ENCODE measurements around the gene BACH1.
"Not testable (repeated sequence)": the region's sequence is repeated elsewhere in the genome, so short reads cannot be mapped to it uniquely, and the experiment has no call there.

Gene BACH1

DNA sequence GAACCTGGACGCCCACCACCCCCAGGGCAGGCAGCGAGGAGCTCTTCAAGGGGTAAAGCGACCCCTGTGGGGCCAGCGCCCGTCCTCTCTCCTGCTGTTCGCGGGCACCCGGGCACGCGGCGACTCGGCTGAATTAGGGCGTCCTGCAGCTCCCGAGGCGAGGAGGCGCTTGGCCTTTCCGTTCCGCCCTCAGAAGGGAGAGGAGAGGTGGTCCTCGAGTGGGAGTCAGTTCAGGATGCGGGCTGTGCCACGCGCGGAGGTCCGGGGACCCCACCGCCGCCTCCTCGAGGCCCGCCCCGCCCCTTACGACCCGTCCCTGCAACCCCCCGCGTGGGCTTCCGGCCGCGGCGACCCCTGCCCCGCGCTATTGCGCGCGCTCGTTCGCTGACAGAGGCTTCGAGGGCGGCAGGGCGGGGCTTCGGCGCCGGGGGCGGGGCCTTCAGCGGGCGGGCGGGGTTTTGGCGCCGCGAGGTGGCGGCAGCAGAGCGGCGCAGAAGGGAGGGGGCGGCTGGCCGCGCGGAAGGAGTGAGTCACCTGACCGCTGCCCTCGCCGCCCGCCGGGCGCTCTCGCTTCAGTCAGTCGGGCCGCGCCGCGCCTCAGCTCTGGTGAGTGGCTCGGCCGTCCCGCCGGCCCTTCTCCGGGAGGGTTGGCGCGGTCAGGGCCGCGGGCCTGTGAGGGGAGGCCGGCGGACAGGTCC lies at the start of gene BACH1:
TSS of gene BACH1 (plus strand) at position 575 of the 698 bp plus-strand sequence. CDS start 22,359 bp downstream, outside the sequence.
- peak; percentile 83 for DNase-seq

DNA sequence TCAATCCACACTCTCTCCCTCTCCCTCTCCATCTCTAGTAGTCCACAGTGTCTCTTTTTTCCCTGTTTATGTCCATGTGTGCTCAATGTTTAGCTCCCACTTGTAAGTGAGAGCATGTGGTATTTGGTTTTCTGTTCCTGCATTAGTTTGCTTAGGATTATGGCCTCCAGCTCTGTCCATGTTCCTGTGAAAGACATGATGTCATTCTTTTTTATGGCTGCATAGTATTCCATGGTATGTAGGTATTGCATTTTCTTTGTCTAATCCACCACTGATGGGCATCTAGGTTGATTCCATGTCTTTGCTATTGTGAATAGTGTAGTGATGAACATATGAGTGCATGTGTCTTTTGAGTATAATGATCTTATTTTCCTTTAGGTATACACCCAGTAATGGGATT lies 49.4 kb upstream of the BACH1 start:
- DNase-seq = not testable (repeated sequence)

DNA sequence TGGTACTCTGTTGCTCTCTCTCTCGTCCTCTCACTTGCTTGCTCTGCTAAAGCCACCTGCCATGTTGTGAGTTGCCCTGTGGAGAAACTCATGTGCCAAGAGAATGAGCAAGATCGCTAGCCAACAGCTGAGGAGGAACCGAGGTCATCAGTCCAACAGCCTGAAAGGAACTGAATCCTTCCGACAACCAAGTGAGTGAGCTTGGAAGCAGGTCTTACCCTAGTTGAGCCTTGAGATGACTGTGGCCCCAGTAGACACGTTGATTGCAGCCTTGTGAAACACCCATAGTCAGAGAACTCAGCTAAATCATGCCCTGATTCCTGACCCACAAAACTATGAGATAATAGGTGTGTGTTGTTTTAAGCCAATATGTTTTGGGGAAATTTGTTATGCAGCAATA lies 48.1 kb upstream of the BACH1 start:
- no peak for DNase-seq

DNA sequence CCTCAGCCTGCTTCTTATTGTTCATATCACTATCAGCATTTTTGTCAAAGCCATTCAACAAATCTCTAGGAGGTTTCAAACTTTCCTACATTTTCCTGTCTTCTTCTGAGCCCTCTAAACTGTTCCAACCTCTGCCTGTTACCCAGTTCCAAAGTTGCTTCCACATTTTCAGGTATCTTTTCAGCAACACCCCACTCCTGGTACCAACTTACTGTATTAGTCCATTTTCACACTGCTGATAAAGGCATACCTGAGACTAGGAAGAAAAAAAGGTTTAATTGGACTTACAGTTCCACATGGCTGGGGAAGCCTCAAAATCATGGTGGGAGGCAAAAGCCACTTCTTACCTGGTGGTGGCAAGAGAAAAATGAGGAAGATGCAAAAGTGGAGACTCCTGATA lies 44.9 kb upstream of the BACH1 start:
- not testable (repeated sequence) for DNase-seq

DNA sequence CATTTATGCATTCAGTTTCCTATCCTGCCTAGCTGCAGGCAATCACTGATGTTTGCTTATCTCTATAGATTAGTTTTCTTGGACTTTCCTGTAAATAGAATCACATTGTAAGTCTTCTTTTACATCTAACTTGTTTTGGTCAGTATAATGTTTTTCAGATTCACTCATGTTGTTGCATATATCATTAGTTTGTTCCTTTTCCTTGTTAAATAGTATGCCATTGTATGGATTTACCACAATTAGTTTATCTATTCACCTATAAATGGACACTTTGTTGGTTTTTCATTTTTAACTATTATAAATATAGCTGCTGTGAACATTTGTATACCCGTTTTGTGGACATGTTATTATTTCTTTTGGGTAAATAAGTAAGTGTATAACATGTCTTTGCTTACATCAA lies 44.2 kb upstream of the BACH1 start:
- no peak for DNase-seq

DNA sequence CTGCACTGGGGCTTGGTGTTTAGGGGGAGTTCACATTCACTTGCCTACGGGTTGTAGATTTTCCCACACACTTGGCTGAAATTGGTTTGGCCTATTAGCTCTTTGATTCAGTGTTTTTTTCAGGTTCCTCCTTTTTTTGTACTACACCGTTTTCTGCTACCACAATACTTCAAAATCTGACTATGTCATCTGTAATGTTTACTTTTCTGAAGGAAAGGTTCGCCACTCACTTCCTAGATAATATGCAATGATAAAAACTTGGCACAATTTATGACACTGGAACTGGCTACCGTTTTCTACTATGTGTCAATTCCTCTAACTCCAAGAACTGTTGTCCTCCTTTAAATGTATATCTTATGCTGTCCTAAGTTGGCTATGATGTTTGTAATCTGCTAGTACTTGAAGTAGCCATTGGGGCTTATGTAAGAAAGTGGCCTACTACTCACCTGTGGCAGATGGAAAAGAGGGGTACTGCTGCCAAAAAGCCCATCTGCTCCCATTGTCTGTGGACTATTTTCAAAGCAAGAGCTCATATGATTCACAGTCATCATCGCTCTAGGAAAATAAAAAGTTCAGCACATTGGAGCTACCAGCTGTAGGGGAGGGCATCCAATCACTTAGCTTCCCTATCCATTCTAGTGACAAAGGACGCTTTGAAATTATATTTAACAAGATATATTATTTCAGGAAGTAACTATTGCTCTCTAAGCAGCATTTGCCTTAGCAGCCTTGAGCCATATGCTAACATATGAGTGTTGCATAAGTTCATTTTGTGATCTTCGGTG lies 42.4 kb upstream of the BACH1 start:
- no peak for DNase-seq

DNA sequence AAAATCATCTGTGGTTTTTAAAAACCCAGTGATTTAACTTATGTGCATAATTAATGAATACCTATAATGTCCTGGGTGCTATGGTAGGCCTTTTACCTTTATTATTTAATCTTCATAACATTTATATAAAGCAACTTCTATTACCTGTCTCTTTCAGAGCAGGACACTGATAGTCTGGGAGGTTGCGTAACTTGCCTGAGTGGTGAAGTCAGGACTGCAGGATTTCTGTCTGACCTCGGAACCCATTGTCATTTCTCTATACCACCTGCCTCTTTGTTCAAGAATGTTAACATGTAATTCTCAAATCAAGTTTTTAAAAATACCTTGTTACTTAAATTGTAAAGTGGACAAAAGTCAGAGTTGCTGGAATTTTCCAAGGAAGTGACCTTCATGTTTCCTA lies 41.0 kb upstream of the BACH1 start:
- no peak for DNase-seq

DNA sequence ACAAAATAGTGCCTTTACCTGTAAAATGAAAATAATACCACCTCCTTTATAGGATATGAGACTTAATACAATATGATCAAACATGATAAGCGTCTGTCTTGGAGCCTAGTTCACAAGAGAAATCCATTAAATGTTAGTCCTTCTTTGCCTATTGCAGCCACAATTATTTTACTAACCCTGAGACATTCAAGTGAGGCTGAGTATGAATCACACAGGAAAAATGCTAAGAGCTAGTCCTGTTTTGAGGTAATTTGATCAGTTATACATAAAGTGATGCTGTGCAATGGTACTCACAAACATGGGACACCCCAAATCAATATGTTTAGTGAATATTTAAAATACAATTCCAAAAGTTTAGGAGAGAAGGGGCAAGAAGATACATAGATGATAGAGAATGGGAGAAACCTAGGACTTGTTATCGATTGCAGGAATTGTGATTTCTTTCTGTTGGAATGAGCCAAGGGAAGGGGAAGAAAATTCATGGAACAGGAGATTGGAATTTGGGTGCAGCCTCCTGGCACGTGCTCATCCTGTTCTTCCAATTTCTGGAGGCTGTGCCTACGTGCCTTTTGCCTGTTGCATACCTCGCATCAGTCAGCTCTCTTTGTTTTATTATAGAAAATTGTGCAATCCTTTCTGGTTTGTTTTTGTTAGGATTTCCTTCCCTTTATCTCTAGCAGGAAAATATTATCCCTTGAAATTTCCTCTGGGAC lies 39.9 kb upstream of the BACH1 start:
- peak; percentile 58 for DNase-seq

DNA sequence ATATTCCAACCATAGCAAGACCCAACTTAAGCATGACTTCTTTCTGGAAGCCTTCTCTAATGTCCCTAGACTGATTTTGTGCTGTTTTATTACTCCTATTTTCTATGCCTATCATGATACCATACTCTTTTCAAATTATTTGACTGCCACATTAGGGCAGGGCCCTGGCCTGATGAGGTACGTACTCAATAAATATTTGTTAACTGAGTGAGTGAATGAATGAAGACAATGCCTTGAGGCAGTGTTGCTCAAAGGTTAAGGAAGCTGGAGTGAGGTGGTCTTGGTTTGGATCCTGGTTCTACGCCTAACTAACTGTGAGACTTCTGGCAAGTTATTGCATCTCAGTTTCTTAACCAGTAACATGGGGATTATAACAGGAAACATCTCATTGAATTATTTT lies 38.3 kb upstream of the BACH1 start:
- DNase-seq = no peak

DNA sequence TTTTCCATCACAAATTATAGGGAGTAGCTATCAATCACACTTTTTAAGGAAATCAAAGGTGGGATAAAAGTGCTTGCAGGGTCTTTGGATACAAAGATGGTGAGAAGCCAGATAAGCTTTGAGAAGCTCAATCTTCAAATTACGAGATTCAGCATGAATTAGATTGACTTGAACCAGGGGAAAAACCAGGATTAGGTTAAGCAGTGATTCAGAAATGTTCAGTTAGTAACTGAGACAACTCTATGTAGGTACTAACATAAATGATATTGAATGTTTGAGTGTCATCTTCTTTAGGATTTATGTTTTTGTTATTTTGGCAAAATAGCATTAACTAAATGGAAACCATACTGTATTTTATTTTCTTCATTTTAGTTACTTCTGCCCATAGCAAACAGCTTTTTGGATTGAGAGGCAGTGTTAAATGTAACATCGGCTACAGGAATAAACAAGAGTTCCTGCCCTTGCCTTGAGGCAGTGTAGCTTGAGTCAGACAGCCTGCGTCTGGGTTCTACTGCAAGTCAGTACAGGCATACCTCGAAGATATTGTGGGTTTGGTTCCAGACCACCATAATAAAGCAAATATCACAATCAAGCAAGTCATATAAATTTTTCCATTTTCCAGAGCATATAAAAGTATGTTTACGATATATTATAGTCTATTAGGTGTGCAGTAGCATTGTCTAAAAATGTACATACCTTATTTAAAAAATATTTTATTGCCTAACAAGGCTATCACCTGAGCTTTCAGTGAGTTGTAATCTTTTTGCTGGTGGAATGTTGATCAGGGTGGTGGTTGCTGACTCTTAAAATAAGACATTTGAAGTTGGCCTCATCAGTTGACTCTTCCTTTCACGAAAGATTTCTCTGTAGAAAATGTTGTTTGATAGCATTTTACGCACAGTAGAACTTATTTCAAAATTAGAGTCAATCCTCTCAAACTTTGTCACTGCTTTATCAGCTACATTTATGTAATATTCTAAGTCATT lies 36.9 kb upstream of the BACH1 start:
- DNase-seq = no peak

DNA sequence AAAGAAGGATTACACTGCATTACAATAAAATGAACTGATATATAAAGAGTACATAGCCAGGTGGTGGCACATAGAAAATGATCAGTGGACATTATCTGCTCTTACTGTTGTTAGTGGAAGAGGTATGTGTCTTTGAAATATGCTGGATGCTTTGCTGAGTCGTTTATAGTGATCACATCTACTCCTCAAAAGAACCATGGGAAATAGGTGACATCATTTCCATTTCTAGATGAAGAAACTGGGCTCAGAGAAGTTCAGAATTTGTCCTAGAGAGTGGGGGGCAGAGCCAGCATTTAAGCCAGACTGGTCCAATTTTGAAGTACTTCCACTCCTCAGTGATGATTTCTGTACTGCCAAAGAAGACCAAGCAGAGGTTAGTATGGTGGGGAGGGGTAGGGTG lies 34.0 kb upstream of the BACH1 start:
- DNase-seq = no peak

DNA sequence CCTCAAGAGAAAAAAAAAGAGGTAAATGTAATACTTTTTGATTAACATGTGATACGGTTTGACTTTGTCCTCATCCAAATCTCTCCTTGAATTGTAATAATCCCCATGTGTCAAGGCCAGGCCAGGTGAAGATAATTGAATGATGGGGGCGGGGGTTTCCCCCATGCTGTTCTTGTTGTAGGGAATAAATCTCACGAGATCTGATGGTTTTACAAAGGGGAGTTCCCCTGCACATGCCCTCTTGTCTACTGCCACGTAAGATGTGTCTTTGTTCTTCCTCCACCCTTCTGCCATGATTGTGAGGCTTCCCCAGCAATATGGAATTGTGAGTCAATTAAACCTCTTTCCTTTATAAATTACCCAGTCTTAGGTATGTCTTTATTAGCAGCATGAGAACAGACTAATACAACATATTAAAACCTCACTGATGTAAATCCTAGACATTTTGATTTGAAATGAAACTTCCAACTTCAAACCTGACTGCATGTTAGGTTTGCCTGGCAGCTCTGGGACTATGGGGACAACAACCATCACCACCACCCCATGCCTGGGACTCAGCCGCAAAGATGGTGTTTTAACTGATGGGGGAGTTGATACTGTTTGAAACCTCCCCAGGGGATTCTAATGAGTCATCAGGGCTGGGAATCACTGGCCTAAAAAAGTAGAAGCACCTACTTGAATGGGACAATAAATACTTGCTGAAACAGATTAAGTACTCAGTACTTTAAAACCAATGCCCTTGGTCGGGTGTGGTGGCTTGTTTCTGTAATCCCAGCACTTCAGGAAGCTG lies 32.8 kb upstream of the BACH1 start:
- DNase-seq = no peak

DNA sequence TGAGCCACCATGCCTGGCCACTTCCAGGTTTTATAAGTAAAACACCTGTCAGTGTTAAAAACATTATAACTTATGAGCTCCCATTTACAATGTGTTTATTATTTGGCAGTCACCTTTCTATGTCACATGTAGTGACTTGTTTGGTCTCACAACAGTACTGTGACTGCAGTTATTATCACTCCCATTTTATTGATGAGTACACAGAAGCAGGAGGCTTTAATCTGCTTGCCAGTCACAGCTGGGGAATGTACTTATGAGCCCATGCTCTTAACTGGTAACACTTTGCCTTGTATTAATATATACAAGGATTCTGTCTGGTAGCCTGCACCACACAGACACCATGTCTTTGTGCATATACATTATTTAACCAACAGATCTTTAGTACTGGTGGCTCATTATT lies 31.1 kb upstream of the BACH1 start:
- DNase-seq = no peak

DNA sequence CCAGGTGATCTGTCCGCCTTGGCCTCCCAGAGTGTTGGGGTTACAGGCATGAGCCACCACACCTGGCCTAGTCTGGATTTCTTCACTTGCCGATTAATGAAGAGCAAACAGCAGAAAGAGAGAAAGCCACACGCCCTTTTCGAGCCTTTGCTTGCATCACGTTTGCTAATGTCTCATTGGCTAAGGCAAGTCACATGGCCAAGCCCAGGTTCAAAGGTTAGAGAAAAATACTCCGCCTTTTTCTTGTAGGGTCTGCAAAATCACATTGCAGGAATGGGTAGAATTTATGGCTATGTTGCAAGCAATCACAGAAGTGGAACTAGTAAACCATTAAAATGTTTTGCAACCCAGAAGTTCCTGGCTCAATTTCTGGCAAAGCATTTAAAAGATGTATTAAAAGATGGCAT lies 26.8 kb upstream of the BACH1 start:
- no peak for DNase-seq

DNA sequence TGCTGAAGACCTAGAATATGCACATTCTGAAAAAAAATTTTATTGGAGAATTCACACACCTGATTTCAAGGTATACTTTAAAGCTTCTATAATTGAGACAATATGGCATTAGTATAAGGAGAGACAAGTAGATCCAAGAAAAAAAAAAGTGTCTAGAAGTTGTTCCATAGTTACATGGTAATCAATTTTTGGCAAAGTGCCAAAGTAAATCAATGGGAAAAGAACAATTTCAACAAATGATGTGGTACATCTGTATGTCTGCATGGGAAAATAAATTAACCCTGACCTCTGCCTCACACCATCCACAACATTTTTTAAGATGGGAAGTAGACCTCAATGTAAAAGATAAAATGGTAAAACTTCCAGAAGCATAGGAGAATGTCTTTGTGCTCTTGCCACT lies 21.3 kb upstream of the BACH1 start:
- DNase-seq = no peak

DNA sequence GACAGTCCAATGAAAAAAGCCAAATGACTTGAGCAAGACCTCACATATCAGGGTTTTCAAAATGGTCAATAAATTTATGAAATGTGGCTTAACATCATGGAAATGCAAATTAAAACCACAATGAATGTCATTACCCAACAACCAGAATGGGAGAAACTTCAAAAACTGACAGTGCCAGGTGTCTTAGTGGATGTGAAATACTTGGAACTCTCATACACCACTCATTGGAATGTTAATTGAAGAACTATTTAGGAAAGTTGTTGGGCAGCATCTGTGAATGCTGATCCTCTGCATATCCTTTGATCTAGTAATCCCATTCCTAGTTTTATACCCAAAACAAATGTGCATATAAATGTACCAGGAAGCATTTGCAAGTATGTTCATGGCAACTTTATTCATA lies 19.2 kb upstream of the BACH1 start:
- DNase-seq = no peak

DNA sequence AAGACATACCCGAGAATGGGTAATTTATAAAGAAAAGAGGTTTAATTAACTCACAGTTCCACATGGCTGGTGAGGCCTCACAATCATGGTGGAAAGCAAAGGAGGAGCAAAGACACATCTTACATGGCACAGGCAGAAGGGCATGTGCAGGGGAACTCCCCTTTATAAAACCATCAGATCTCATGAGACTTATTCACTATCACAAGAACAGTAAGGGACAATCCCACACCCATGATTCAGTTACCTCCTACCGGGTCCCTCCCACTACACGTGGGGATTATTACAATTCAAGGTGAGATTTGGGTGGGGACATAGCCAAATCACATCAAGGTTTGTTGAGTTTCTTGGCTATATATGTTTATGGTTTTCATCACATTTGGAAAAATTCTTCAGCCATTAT lies 16.9 kb upstream of the BACH1 start:
- not testable (repeated sequence) for DNase-seq

DNA sequence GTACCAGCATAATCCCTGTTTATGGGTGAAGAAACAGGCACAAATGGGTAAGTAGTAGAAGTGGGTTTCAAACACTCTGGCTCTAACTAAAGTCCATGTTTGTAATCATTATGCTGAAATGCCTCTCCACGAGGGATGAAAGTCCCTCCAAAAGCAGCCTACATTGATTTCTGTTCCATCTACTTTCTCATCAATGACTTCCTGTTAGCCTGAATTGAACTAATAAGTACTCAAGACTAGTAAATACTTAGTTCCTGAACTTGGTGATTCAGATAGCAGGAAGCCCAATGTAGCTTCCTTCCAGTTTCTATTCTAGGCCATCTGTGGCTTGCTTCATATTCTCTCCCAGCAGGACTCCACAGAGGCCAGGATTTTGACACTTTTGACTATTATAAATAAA lies 11.3 kb upstream of the BACH1 start:
- no peak for DNase-seq

DNA sequence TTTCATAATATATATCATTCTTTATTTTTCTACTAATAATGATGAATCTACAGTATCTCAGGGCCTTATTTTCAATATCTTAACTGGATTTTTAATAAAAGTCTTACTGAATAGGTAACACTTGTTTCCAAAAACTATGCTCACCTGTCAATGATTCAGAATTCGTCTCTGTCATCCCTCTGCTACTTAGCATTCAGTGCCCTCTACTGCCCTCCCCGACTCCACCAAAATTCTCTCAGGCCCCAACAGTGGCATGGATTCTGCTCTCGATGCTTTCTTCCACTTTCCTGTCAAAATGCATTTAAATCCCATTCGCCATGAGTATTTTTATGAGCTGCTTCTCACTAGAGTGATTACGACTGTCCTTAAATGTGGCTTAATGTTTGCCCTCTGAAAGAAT lies 10.5 kb upstream of the BACH1 start:
- no peak for DNase-seq

DNA sequence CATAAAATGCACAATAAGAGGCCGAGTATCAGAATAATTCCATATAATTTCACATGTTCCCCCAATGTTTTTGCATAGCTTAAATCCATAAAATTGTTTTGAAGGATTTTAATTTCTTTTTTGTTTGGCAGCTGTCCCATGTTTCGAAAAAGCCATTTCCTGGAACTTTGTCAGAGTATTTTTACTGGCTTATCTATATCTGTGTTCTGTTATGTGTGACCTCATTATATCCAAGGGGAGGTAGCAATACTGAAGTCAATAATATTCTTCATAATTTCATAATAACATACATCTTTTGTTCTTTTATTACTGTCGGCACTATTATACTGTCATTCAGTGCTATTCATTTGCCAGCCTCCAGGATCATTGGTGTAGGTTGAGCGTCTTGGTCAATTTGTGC lies 9.4 kb upstream of the BACH1 start:
- DNase-seq = no peak

DNA sequence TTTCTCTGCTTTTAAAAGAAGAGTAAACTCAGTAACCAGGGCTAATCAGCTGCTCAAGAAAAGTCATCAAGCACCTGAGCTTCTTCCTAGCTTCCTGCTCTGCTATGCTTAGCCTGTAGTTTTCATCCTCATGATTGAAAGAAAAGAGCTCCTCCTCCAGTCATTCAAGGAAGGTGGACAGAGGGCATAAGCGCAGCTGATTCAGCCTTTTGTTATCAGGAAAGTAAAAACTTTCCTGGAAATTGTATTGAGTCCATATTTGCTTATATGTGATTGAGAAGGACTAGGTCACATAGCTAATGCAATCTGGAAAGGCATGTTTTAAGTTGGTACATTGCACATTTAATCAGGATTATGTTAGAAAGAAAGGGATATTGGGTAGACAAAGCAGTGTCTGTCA lies 8.5 kb upstream of the BACH1 start:
- DNase-seq = no peak

DNA sequence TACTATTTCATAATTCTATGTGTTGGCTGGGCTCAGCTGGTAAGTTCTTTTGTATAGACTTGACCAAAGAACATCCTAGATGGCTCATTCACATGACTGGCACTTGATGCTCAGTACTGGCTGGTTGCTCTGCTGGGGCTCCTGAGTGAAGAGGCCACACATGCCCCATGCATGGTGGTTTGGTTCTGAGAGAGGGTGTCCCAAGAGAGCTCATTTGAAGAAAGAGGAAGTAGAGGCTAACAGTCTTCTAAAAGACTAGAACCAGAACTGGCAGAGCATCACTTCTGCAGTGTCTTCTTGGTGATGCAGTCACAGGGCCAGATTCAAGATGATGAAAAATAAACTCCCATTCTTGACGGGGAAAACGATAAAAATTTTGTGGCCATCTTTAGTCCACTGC lies 5.2 kb upstream of the BACH1 start:
- no peak for DNase-seq

All from T1000 (cell line).